ENCODE results near the gene KRTAP13-4.

Gene KRTAP13-4

GRCh38 chr21:30443226-30443625 lies 13.2 kb downstream of the KRTAP13-4 start:
- Histone ChIP-seq H3K4me1 (ENCODE audit: control insufficient read depth, insufficient read depth, low read length) (no peaks in the 10 kb centered on the region), H3K4me3 (ENCODE audit: low read length) (no peak overlapping the region), H3K36me3 (ENCODE audit: insufficient read depth, low read length) (no peaks in the 10 kb centered on the region), H3K27me3 (ENCODE audit: control insufficient read depth, insufficient read depth, low read length) (no peaks in the 10 kb centered on the region), H3K9me3 (replicated peaks; ENCODE audit: low read length) (peaks cover 10% of the 10 kb centered on the region), H3K9ac (ENCODE audit: low read depth, low read length) (no peak overlapping the region), H3K4me2 (ENCODE audit: low read length) (no peak overlapping the region)

- Histone ChIP-seq H3K9me3 (replicated peaks; ENCODE audit: low read length) (peaks cover 16% of the 10 kb centered on the region), H3K4me3 (ENCODE audit: low read length) (no peak overlapping the region)
Observed at GRCh38 chr21:30444204-30444603, 14.2 kb downstream of the KRTAP13-4 start.

GRCh38 chr21:30447056-30447455 lies 17.0 kb downstream of the KRTAP13-4 start:
- H3K9ac ChIP-seq (ENCODE audit: low read depth, low read length), result no peak overlapping the region
- no peaks in the 10 kb centered on the region for H3K36me3 ChIP-seq (ENCODE audit: insufficient read depth, low read length)
- H3K4me2 ChIP-seq (ENCODE audit: low read length), result no peak overlapping the region
- no peaks in the 10 kb centered on the region for H3K27me3 ChIP-seq (ENCODE audit: control insufficient read depth, insufficient read depth, low read length)
- peaks cover 12% of the 10 kb centered on the region for H3K9me3 ChIP-seq (replicated peaks; ENCODE audit: low read length)
- H3K4me3 ChIP-seq (ENCODE audit: low read length), result no peak overlapping the region
- H3K4me1 ChIP-seq (ENCODE audit: control insufficient read depth, insufficient read depth, low read length), result no peaks in the 10 kb centered on the region

More at GRCh38 chr21:30444204-30444603, 14.2 kb downstream of the KRTAP13-4 start:
- H3K9ac ChIP-seq (ENCODE audit: low read depth, low read length), result no peak overlapping the region
- H3K4me2 ChIP-seq (ENCODE audit: low read length), result no peak overlapping the region
- no peaks in the 10 kb centered on the region for H3K36me3 ChIP-seq (ENCODE audit: insufficient read depth, low read length)
- no peaks in the 10 kb centered on the region for H3K4me1 ChIP-seq (ENCODE audit: control insufficient read depth, insufficient read depth, low read length)
- no peaks in the 10 kb centered on the region for H3K27me3 ChIP-seq (ENCODE audit: control insufficient read depth, insufficient read depth, low read length)

- H3K36me3 ChIP-seq (ENCODE audit: insufficient read depth, low read length), result no peaks in the 10 kb centered on the region
- no peaks in the 10 kb centered on the region for H3K4me1 ChIP-seq (ENCODE audit: control insufficient read depth, insufficient read depth, low read length)
- H3K4me3 ChIP-seq (ENCODE audit: low read length), result no peak overlapping the region
- no peak overlapping the region for H3K9ac ChIP-seq (ENCODE audit: low read depth, low read length)
- H3K4me2 ChIP-seq (ENCODE audit: low read length), result no peak overlapping the region
- no peaks in the 10 kb centered on the region for H3K27me3 ChIP-seq (ENCODE audit: control insufficient read depth, insufficient read depth, low read length)
- peaks cover 12% of the 10 kb centered on the region for H3K9me3 ChIP-seq (replicated peaks; ENCODE audit: low read length)
Observed at GRCh38 chr21:30448514-30448913, 18.5 kb downstream of the KRTAP13-4 start.

- no peaks in the 10 kb centered on the region for H3K27me3 ChIP-seq (ENCODE audit: control insufficient read depth, insufficient read depth, low read length)
- peaks cover 4% of the 10 kb centered on the region for H3K9me3 ChIP-seq (replicated peaks; ENCODE audit: low read length)
- no peaks in the 10 kb centered on the region for H3K36me3 ChIP-seq (ENCODE audit: insufficient read depth, low read length)
- H3K9ac ChIP-seq (ENCODE audit: low read depth, low read length), result no peak overlapping the region
- H3K4me1 ChIP-seq (ENCODE audit: control insufficient read depth, insufficient read depth, low read length), result no peaks in the 10 kb centered on the region
- H3K4me2 ChIP-seq (ENCODE audit: low read length), result no peak overlapping the region
- H3K4me3 ChIP-seq (ENCODE audit: low read length), result no peak overlapping the region
Observed at GRCh38 chr21:30463713-30464112, 33.7 kb downstream of the KRTAP13-4 start.

- H3K9me3 ChIP-seq (replicated peaks; ENCODE audit: low read length), result no peaks in the 10 kb centered on the region
- no peak overlapping the region for H3K4me2 ChIP-seq (ENCODE audit: low read length)
- no peak overlapping the region for H3K9ac ChIP-seq (ENCODE audit: low read depth, low read length)
- no peaks in the 10 kb centered on the region for H3K4me1 ChIP-seq (ENCODE audit: control insufficient read depth, insufficient read depth, low read length)
- H3K4me3 ChIP-seq (ENCODE audit: low read length), result no peak overlapping the region
- no peaks in the 10 kb centered on the region for H3K36me3 ChIP-seq (ENCODE audit: insufficient read depth, low read length)
- H3K27me3 ChIP-seq (ENCODE audit: control insufficient read depth, insufficient read depth, low read length), result no peaks in the 10 kb centered on the region
Observed at GRCh38 chr21:30468900-30469714, 39.1 kb downstream of the KRTAP13-4 start.

GRCh38 chr21:30478004-30478403 lies 48.0 kb downstream of the KRTAP13-4 start:
- no peaks in the 10 kb centered on the region for H3K27me3 ChIP-seq (ENCODE audit: control insufficient read depth, insufficient read depth, low read length)
- no peaks in the 10 kb centered on the region for H3K36me3 ChIP-seq (ENCODE audit: insufficient read depth, low read length)
- H3K4me2 ChIP-seq (ENCODE audit: low read length), result no peak overlapping the region
- H3K4me1 ChIP-seq (ENCODE audit: control insufficient read depth, insufficient read depth, low read length), result no peaks in the 10 kb centered on the region
- no peak overlapping the region for H3K4me3 ChIP-seq (ENCODE audit: low read length)
- peaks cover 3% of the 10 kb centered on the region for H3K9me3 ChIP-seq (replicated peaks; ENCODE audit: low read length)
- no peak overlapping the region for H3K9ac ChIP-seq (ENCODE audit: low read depth, low read length)

GRCh38 chr21:30479259-30479658 lies 49.2 kb downstream of the KRTAP13-4 start:
- no peaks in the 10 kb centered on the region for H3K4me1 ChIP-seq (ENCODE audit: control insufficient read depth, insufficient read depth, low read length)
- no peak overlapping the region for H3K4me3 ChIP-seq (ENCODE audit: low read length)
- no peaks in the 10 kb centered on the region for H3K36me3 ChIP-seq (ENCODE audit: insufficient read depth, low read length)
- no peak overlapping the region for H3K9ac ChIP-seq (ENCODE audit: low read depth, low read length)
- H3K9me3 ChIP-seq (replicated peaks; ENCODE audit: low read length), result peaks cover 3% of the 10 kb centered on the region
- H3K27me3 ChIP-seq (ENCODE audit: control insufficient read depth, insufficient read depth, low read length), result no peaks in the 10 kb centered on the region
- H3K4me2 ChIP-seq (ENCODE audit: low read length), result no peak overlapping the region

- Histone ChIP-seq H3K4me1 (ENCODE audit: control insufficient read depth, insufficient read depth, low read length) (no peaks in the 10 kb centered on the region), H3K27me3 (ENCODE audit: control insufficient read depth, insufficient read depth, low read length) (no peaks in the 10 kb centered on the region), H3K4me3 (ENCODE audit: low read length) (no peak within 1 kb of the TSS), H3K36me3 (ENCODE audit: insufficient read depth, low read length) (no peaks in the 10 kb centered on the region), H3K9me3 (replicated peaks; ENCODE audit: low read length) (peaks cover 3% of the 10 kb centered on the region), H3K4me2 (ENCODE audit: low read length) (no peak within 1 kb of the TSS), H3K9ac (ENCODE audit: low read depth, low read length) (no peak within 1 kb of the TSS)
Observed at GRCh38 chr21:30480145-30480544, 50.1 kb downstream of the KRTAP13-4 start, which contains the start of gene KRTAP19-1. KRTAP19-1 (minus strand) TSS chr21:30480367; CDS start chr21:30480317, 50 bp downstream.

Data from skeletal muscle satellite cell (primary cell).